SH-SY5Y (cell line): ENCODE results near the gene NPL.

Experiments used
- GATA2 ChIP-seq: IDR thresholded peaks from 2 replicates; pipeline ENCODE4 v1.6.1; 2011; ENCODE audit warnings: mild to moderate bottlenecking, low read depth, low read length
- GATA3 ChIP-seq: IDR thresholded peaks from 2 replicates; pipeline ENCODE4 v1.6.1; 2011; ENCODE audit warnings: low read depth, mild to moderate bottlenecking, low read length, moderate library complexity

- TF ChIP-seq GATA3 (no peak), GATA2 (no peak)
Observed at GRCh38 chr1:182752077-182752988, 37.2 kb upstream of the NPL start.
